AG04450 (cell line): ENCODE measurements around the gene TWF2. TPM values are rescaled to one million over a fixed set of nuclear protein-coding genes. Genes with fewer than 3 reads are reported as not detected.

Source experiments
- CTCF ChIA-PET: fragments of 300-600, 350-600 bp; formaldehyde crosslinking; extraction: SDS; loops from one replicate; lab custom pipeline; 2022; ENCODE audit warnings: antibody characterized with exemption, inconsistent platforms; lab: Charles Lee
- POLR2A ChIA-PET: fragments of 350-600 bp; formaldehyde crosslinking; extraction: SDS; loops from one replicate; lab custom pipeline; 2021; ENCODE audit warnings: antibody characterized with exemption, inconsistent platforms; lab: Yijun Ruan, JAX
- DNase-seq: peaks from one replicate; pipeline ENCODE4 v3.0.0-alpha.2; 2011; ENCODE audit warnings: low read depth, low spot score
- H3K27ac ChIP-seq: one replicate; pipeline ENCODE4 v1.5.1; 2012; ENCODE audit warnings: low read depth, low read length, control low read depth
- H3K27me3 ChIP-seq: one replicate; pipeline ENCODE4 v1.6.0; 2012; ENCODE audit warnings: low read length; ENCODE audit not compliant: control insufficient read depth, insufficient read depth
- H3K4me3 ChIP-seq: 2 replicates; pipeline ENCODE4 v1.5.1; 2011; ENCODE audit warnings: mild to moderate bottlenecking, low read depth, low read length, control low read depth
- H3K9me3 ChIP-seq: 2 replicates; pipeline ENCODE4 v1.5.1; 2012; ENCODE audit warnings: low read length; ENCODE audit not compliant: control insufficient read depth, insufficient read depth
- CTCF ChIP-seq: IDR thresholded peaks from 2 replicates; pipeline ENCODE4 v1.5.1; 2011; ENCODE audit warnings: low read depth, low read length, control low read depth, inconsistent platforms
- polyA plus RNA-seq: library from polyadenylated mRNA; depleted of rRNA; stranded (reverse); fragments of >200 nt; gene quantifications from 2 replicates; pipeline ENCODE4 v1.2.3, GENCODE V29; 2011

Gene TWF2
- polyA plus RNA-seq, 1 experiment, result 96.6 TPM

- Histone ChIP-seq H3K27ac (peak overlapping the region; percentile 47), H3K27me3 (no peaks in the 10 kb centered on the region), H3K4me3 (no peak overlapping the region), H3K9me3 (no peaks in the 10 kb centered on the region)
- no peak for TF ChIP-seq CTCF
- ChIA-PET POLR2A (interaction anchor here (0.6 to 1.8 kb wide), 6 partner anchors 15 to 371 kb away, joined by 3 to 10 read pairs (median 5); partner anchors contain the start of gene POC1A), CTCF (interaction anchor here (0.6 to 2.3 kb wide), 5 partner anchors 15 to 196 kb away, joined by 3 to 14 read pairs (median 6); no protein-coding TSS in a partner anchor)
- peak; percentile 46 for DNase-seq
These were observed 22.2 kb downstream of the TWF2 start for GRCh38 chr3:52216585-52217408.

GRCh38 chr3:52215351-52215750 is 23.6 kb downstream of the TWF2 start:
- no peak for DNase-seq
- no peak overlapping the region for H3K27ac ChIP-seq
- H3K4me3 ChIP-seq, result no peak overlapping the region
- no peaks in the 10 kb centered on the region for H3K9me3 ChIP-seq
- ChIA-PET CTCF (interaction anchor here (0.8 to 1.2 kb wide), 2 partner anchors 13 to 124 kb away, joined by 3 read pairs; no protein-coding TSS in a partner anchor), POLR2A (no interaction called here)
- no peaks in the 10 kb centered on the region for H3K27me3 ChIP-seq
- TF ChIP-seq CTCF, result no peak

GRCh38 chr3:52213901-52214300 is 25.1 kb downstream of the TWF2 start:
- Histone ChIP-seq H3K27ac (no peak overlapping the region), H3K4me3 (no peak overlapping the region), H3K27me3 (no peaks in the 10 kb centered on the region), H3K9me3 (no peaks in the 10 kb centered on the region)
- DNase-seq, result no peak
- no peak for TF ChIP-seq CTCF
- POLR2A ChIA-PET, result no interaction called here
- CTCF ChIA-PET, result no interaction called here

- Histone ChIP-seq H3K9me3 (no peaks in the 10 kb centered on the region), H3K4me3 (no peak overlapping the region), H3K27ac (no peak overlapping the region), H3K27me3 (no peaks in the 10 kb centered on the region)
- TF ChIP-seq CTCF, result no peak
- POLR2A ChIA-PET, result no interaction called here
- CTCF ChIA-PET, result interaction anchor here (5.0 kb wide), 1 partner anchor 9 kb away, joined by 38 read pairs; no protein-coding TSS in a partner anchor
- no peak for DNase-seq
These were observed 26.0 kb downstream of the TWF2 start for GRCh38 chr3:52213005-52213404.

GRCh38 chr3:52211268-52211891 is 27.6 kb downstream of the TWF2 start:
- POLR2A ChIA-PET, result no interaction called here
- Histone ChIP-seq H3K27me3 (no peaks in the 10 kb centered on the region), H3K27ac (no peak overlapping the region), H3K4me3 (no peak overlapping the region), H3K9me3 (no peaks in the 10 kb centered on the region)
- TF ChIP-seq CTCF, result no peak
- CTCF ChIA-PET, result interaction anchor here (5.0 kb wide), 1 partner anchor 11 kb away, joined by 38 read pairs; no protein-coding TSS in a partner anchor
- no peak for DNase-seq
